ENCODE measurements around the gene MAN1B1. TPM values are rescaled to one million over a fixed set of nuclear protein-coding genes. Genes with fewer than 3 reads are reported as not detected.
A peak's percentile ranks its signal among the peaks of the same experiment; 100 is the strongest.

The MAN1B1 gene
- total and polyA plus RNA-seq, 2 of the 8 experiments (the other 6 are each of a cell fraction or from before 2014, with no cell fraction given): 33.7 to 36.3 TPM

DNA sequence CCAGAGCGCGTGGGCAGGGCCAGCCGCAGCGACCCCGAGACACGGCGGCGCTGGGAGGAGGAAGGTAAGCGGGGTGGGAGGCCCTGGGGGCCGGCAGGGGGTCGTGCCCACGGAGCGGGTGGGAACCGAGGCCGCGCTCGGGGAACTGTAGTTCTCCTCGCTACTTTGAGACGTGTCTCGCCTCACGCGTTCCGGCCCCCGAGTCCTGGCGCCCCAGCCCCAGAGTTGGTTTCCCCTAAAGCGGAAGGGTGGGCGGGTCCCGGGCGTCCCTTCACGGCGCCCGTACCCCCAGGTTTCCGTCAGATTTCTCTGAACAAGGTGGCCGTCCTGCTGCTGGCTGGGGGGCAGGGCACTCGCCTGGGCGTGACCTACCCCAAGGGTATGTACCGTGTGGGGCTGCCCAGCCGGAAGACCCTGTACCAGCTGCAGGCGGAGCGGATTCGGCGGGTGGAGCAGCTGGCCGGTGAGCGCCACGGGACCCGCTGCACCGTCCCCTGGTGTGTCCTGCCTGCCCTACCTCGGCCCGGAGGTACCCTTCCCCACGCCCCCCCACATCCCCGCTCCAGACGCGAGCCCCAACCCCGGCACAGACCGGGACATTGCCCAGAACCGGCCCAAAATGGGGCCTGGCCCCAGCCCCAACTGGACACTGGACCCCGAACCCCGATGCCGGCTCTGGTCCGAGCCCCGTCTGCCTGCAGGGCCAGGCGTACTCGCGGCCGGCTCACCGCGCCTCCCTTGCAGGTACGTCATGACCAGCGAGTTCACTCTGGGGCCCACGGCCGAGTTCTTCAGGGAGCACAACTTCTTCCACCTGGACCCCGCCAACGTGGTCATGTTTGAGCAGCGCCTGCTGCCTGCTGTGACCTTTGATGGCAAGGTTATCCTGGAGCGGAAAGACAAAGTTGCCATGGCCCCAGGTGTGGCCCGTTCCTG is 8.8 kb upstream of the MAN1B1 start:
- H2BK12ac ChIP-seq (ENCODE audit: low read depth, low read length): no peak overlapping the region
- H4K8ac ChIP-seq (ENCODE audit: extremely low read depth, insufficient read depth, low read length): peak overlapping the region; percentile 11; the same call in 1 of the 2 replicates
- H2AK5ac ChIP-seq (ENCODE audit: low read depth, low read length): no peak overlapping the region
- H2BK120ac ChIP-seq (replicated peaks; ENCODE audit: low read depth, low read length): no peak overlapping the region
- no peak overlapping the region; the same call in 1 of the 2 replicates for H2AFZ ChIP-seq (ENCODE audit: low read length)
- no peak overlapping the region for H3K27ac ChIP-seq (ENCODE audit: low read depth, low read length)
- no peak overlapping the region for H3K4ac ChIP-seq (replicated peaks; ENCODE audit: insufficient read length, low read depth, low read length)
- H2BK15ac ChIP-seq (ENCODE audit: low read length): peak overlapping the region; percentile 72; the same call in 1 of the 2 replicates
- H3K23me2 ChIP-seq (ENCODE audit: low read depth, low read length): peaks cover 13% of the 10 kb centered on the region; the same call in 1 of the 2 replicates
- peaks cover 20 to 52% (median 34%) of the 10 kb centered on the region in 4 experiments for H3K27me3 ChIP-seq (replicated peaks in 1 of 4; ENCODE audit: control insufficient read depth in 3 of 4, extremely low read depth in 1 of 4, insufficient read depth in 3 of 4, low read length in 3 of 4)
- no peak overlapping the region for H3K23ac ChIP-seq (ENCODE audit: insufficient read length)
- no peaks in the 10 kb centered on the region; a peak in 1 of 8 replicates for H3K36me3 ChIP-seq (ENCODE audit: control insufficient read depth in 2 of 4, insufficient read depth in 4 of 4, low read length in 3 of 4)
- H3K4me2 ChIP-seq (ENCODE audit: insufficient read depth in 1 of 2, low read depth in 2 of 2, low read length in 2 of 2): peak overlapping the region; percentile 97 to 99
- peak overlapping the region; percentile 33 to 57 (median 42) for H3K4me3 ChIP-seq (ENCODE audit: extremely low read depth in 1 of 4, insufficient read depth in 2 of 4, low read depth in 3 of 4, low read length in 4 of 4)
- DNase-seq (ENCODE audit: low read depth in 1 of 2, low spot score in 2 of 2) (no peak), FAIRE-seq (no peak)
- no peaks in the 10 kb centered on the region for H3K9me3 ChIP-seq (ENCODE audit: insufficient read depth in 2 of 2, low read depth in 1 of 2, low read length in 1 of 2)
- H4K91ac ChIP-seq (replicated peaks; ENCODE audit: insufficient read length, low read length): no peak overlapping the region
- 12% methylated on average over 37 of the region's 76 CpGs; no CpG with 5 or more reads in 1 of the 2 experiments for WGBS, 2 experiments (ENCODE audit: extremely low coverage in 1 of 2, insufficient coverage in 1 of 2, insufficient read length in 1 of 2, insufficient replicate concordance in 2 of 2, low coverage in 1 of 2, low lambda C conversion rate in 2 of 2, missing lambda C conversion rate in 1 of 2)
- ChIA-PET CTCF (ENCODE audit: partially characterized antibody) (interaction anchor here (2.3 to 4.6 kb wide), 3 partner anchors 9 to 49 kb away, joined by 10 to 27 read pairs (median 19); partner anchors contain the start of genes ABCA2 and NPDC1), POLR2A (ENCODE audit: partially characterized antibody) (interaction anchor here (1.1 to 1.4 kb wide), 2 partner anchors 9 kb away, joined by 4 to 7 read pairs; partner anchors contain the start of gene MAN1B1)
- no peak overlapping the region for H3K9ac ChIP-seq (replicated peaks in 1 of 4; ENCODE audit: extremely low read depth in 1 of 4, low read depth in 3 of 4, low read length in 3 of 4)
- H3K79me2 ChIP-seq (ENCODE audit: control insufficient read depth in 1 of 2, insufficient read depth in 2 of 2, low read length in 2 of 2): no peaks in the 10 kb centered on the region
- H2BK20ac ChIP-seq (ENCODE audit: low read length): no peak overlapping the region
- peaks cover 0 to 20% (median 12%) of the 10 kb centered on the region in 4 experiments; a peak in 6 of 7 replicates for H3K4me1 ChIP-seq (replicated peaks in 1 of 4; ENCODE audit: control insufficient read depth in 3 of 4, insufficient read depth in 4 of 4, low read length in 3 of 4)
- peaks cover 0 to 7% of the 10 kb centered on the region in 2 experiments for H4K20me1 ChIP-seq (replicated peaks in 1 of 2; ENCODE audit: control insufficient read depth in 1 of 2, insufficient read depth in 2 of 2, low read length in 2 of 2)
- H2BK5ac ChIP-seq (ENCODE audit: low read depth, low read length): no peak overlapping the region
- H3K18ac ChIP-seq (ENCODE audit: extremely low read depth, low read length): no peak overlapping the region; the same call in 1 of the 2 replicates
- no peaks in the 10 kb centered on the region for H3K79me1 ChIP-seq (ENCODE audit: low read depth, low read length)
- H3K56ac ChIP-seq (replicated peaks; ENCODE audit: insufficient read length, low read depth, low read length): no peak overlapping the region
- no peak overlapping the region for H3K14ac ChIP-seq (ENCODE audit: insufficient read length)
- peak; percentile 90 for TF ChIP-seq EZH2 (IDR thresholded peaks at IDR 0.05; ENCODE audit: low read depth, low read length, severe bottlenecking)
- TF ChIP-seq SIX5 (IDR thresholded peaks at IDR 0.05; ENCODE audit: low read depth, low read length): no peak
- TF ChIP-seq BRCA1 (IDR thresholded peaks at IDR 0.05; ENCODE audit: low read depth, low read length): no peak
- no peak for TF ChIP-seq GABPA (IDR thresholded peaks at IDR 0.05; ENCODE audit: borderline replicate concordance, insufficient read depth, low read length)
- TF ChIP-seq PHF8 (conservative IDR thresholded peaks at IDR 0.05; ENCODE audit: low read depth, low read length): no peak
- TF ChIP-seq SIRT6 (IDR thresholded peaks at IDR 0.05; ENCODE audit: low read length): no peak
- peak; percentile 51 for TF ChIP-seq RNF2 (IDR thresholded peaks at IDR 0.05; ENCODE audit: borderline replicate concordance, low read depth, low read length, missing control alignments, poor library complexity, severe bottlenecking)
- no peak for TF ChIP-seq ZNF274 (IDR thresholded peaks at IDR 0.05; ENCODE audit: borderline replicate concordance, extremely low read depth, low read length)
- peak; percentile 87 for TF ChIP-seq SUZ12 (IDR thresholded peaks at IDR 0.05; ENCODE audit: low read length)
- no peak for TF ChIP-seq SP4 (IDR thresholded peaks at IDR 0.05; ENCODE audit: low read length)
- no peak overlapping the region for H4K5ac ChIP-seq (ENCODE audit: insufficient read length, low read depth, low read length)
